Liver (tissue), 3 donors: ENCODE measurements around the gene LGR5.

Experiments
- CTCF ChIP-seq: fragments of 150-350 bp; IDR thresholded peaks from 2 replicates; pipeline ENCODE4 v1.5.1; 2017; ENCODE audit warnings: improper control_type of control experiment, low read depth, low read length; ENCODE audit not compliant: missing input control
- EGR1 ChIP-seq, 2 donors: IDR thresholded peaks; 2 replicates each; pipeline ENCODE4 v1.6.1; 2016 to 2018; ENCODE audit warnings: antibody characterized with exemption in 2 of 2, low read depth in 2 of 2
- FOXA2 ChIP-seq: IDR thresholded peaks from 2 replicates; pipeline ENCODE4 v1.6.1; 2016; ENCODE audit warnings: antibody characterized with exemption
- GABPA ChIP-seq, 2 donors: IDR thresholded peaks in 1 of 2; conservative IDR thresholded peaks in 1 of 2; 2 replicates each; pipeline ENCODE4 v1.6.1; 2016; ENCODE audit warnings: antibody characterized with exemption in 2 of 2, mild to moderate bottlenecking in 1 of 2, moderate library complexity in 1 of 2
- HNF4A ChIP-seq, 2 donors: conservative IDR thresholded peaks; 2 replicates each; pipeline ENCODE4 v1.6.1; 2016; ENCODE audit warnings: antibody characterized with exemption in 2 of 2, mild to moderate bottlenecking in 2 of 2
- JUND ChIP-seq, 2 donors: IDR thresholded peaks; 2 replicates each; pipeline ENCODE4 v1.6.1; 2016; ENCODE audit warnings: antibody characterized with exemption in 2 of 2
- MAX ChIP-seq: IDR thresholded peaks from 2 replicates; pipeline ENCODE4 v1.6.1; 2016; ENCODE audit warnings: antibody characterized with exemption
- RAD21 ChIP-seq, 2 donors: IDR thresholded peaks; 2 replicates each; pipeline ENCODE4 v1.6.1; 2016; ENCODE audit warnings: antibody characterized with exemption in 2 of 2, mild to moderate bottlenecking in 2 of 2
- REST ChIP-seq: IDR thresholded peaks from 2 replicates; pipeline ENCODE4 v1.6.1; 2016; ENCODE audit warnings: antibody characterized with exemption, mild to moderate bottlenecking
- RXRA ChIP-seq, 2 donors: IDR thresholded peaks; 2 replicates each; pipeline ENCODE4 v1.6.1; 2017 to 2018; ENCODE audit warnings: antibody characterized with exemption in 2 of 2, mild to moderate bottlenecking in 1 of 2
- SP1 ChIP-seq: IDR thresholded peaks from 2 replicates; pipeline ENCODE4 v1.6.1; 2018; ENCODE audit warnings: antibody characterized with exemption, mild to moderate bottlenecking
- TAF1 ChIP-seq: conservative IDR thresholded peaks from 2 replicates; pipeline ENCODE4 v1.6.1; 2016; ENCODE audit warnings: antibody characterized with exemption, mild to moderate bottlenecking
- YY1 ChIP-seq: IDR thresholded peaks from 2 replicates; pipeline ENCODE4 v1.6.1; 2016; ENCODE audit warnings: antibody characterized with exemption, mild to moderate bottlenecking
- donor health status: healthy.
- donor health status: healthy.

GRCh38 chr12:71452006-71452405 lies 12.4 kb downstream of the LGR5 start:
- TF ChIP-seq CTCF (no peak), TAF1 (no peak), HNF4A (conservative IDR thresholded peaks at IDR 0.05) (no peak), EGR1 (IDR thresholded peaks at IDR 0.05; ENCODE audit: low read depth in 2 of 2) (no peak), YY1 (no peak), JUND (IDR thresholded peaks at IDR 0.05) (no peak), REST (no peak), GABPA (IDR thresholded peaks at IDR 0.05 in 1 of 2, conservative IDR thresholded peaks at IDR 0.05 in 1 of 2) (no peak), RXRA (IDR thresholded peaks at IDR 0.05) (no peak), FOXA2 (no peak), RAD21 (IDR thresholded peaks at IDR 0.05) (no peak), SP1 (no peak), MAX (no peak)
